Endothelial cell of umbilical vein (primary cell): ENCODE data around the gene TRIM27. TPM values are rescaled to one million over a fixed set of nuclear protein-coding genes. Genes with fewer than 3 reads are reported as not detected.

Experiments
- BruUV-seq: library from RNA; stranded (reverse); fragments of 400-500 nt; replicated peaks from 2 replicates; lab custom pipeline; 2021; lab: Mats Ljungman, UMichigan
- CTCF ChIA-PET: fragments of 300-600, 350-600 bp; sonication (Branson Sonifier 250); formaldehyde crosslinking; loops from one replicate; lab custom pipeline; 2021; ENCODE audit warnings: antibody characterized with exemption, inconsistent platforms; lab: Charles Lee
- POLR2A ChIA-PET: fragments of 300-600, 350-600 bp; sonication (Branson Sonifier 250); formaldehyde crosslinking; loops from one replicate; lab custom pipeline; 2021; ENCODE audit warnings: antibody characterized with exemption, inconsistent platforms; lab: Charles Lee
- DNase-seq: peaks from one replicate; pipeline ENCODE4 v3.0.0-alpha.2; 2011; ENCODE audit warnings: low read depth, low spot score
- FAIRE-seq: peaks from 2 replicates; lab custom pipeline; 2011; peaks lifted over from hg19 to GRCh38; lab: Jason Lieb, UNC
- H2AFZ ChIP-seq: 2 replicates; pipeline ENCODE4 v1.6.0; 2012; ENCODE audit warnings: low read depth, low read length, control low read depth, inconsistent platforms
- H3K27ac ChIP-seq: 2 replicates; pipeline ENCODE4 v1.5.1; 2011; ENCODE audit warnings: low read depth, mild to moderate bottlenecking, control low read depth, low read length, moderate library complexity; ENCODE audit not compliant: insufficient read depth
- H3K27me3 ChIP-seq, 2 experiments: 2 replicates each; pipeline versions ENCODE4 v1.6.0 to v1.6.1; 2011; ENCODE audit warnings: low read length in 2 of 2, mixed read lengths in 1 of 2; ENCODE audit not compliant: control insufficient read depth in 2 of 2, insufficient read depth in 2 of 2
- H3K36me3 ChIP-seq, 2 experiments: 2 replicates in 1 of 2; 3 replicates in 1 of 2; pipeline ENCODE4 v1.5.1; 2011; ENCODE audit warnings: low read length in 2 of 2, mild to moderate bottlenecking in 1 of 2, moderate library complexity in 1 of 2; ENCODE audit not compliant: control insufficient read depth in 2 of 2, insufficient read depth in 2 of 2; ENCODE audit errors: extremely low read depth in 1 of 2
- H3K4me1 ChIP-seq: 3 replicates; pipeline ENCODE4 v1.5.1; 2011; ENCODE audit warnings: mild to moderate bottlenecking, low read length; ENCODE audit not compliant: control insufficient read depth, insufficient read depth; ENCODE audit errors: extremely low read depth
- H3K4me2 ChIP-seq: 2 replicates; pipeline ENCODE4 v1.6.1; 2011; ENCODE audit warnings: low read length, control low read depth, mixed read lengths; ENCODE audit not compliant: insufficient read depth
- H3K4me3 ChIP-seq, 3 experiments: fragments of 200-600 bp in 1 of 3; sonication (generic), shearing (Covaris generic) in 1 of 3; replicated peaks in 1 of 3; 2 replicates each; pipeline ENCODE4 v1.5.1; 2011 to 2016; ENCODE audit warnings: control low read depth in 3 of 3, low read length in 3 of 3, mild to moderate bottlenecking in 2 of 3, inconsistent platforms in 1 of 3, low read depth in 1 of 3, moderate library complexity in 1 of 3; ENCODE audit not compliant: insufficient read depth in 1 of 3
- H3K79me2 ChIP-seq: 2 replicates; pipeline ENCODE4 v1.6.0; 2012; ENCODE audit warnings: low read length, inconsistent platforms; ENCODE audit not compliant: control insufficient read depth, insufficient read depth
- H3K9ac ChIP-seq: replicated peaks from 2 replicates; pipeline ENCODE3; 2011; ENCODE audit warnings: low read length, control low read depth; ENCODE audit not compliant: insufficient read depth; ENCODE audit errors: extremely low read depth
- H3K9me1 ChIP-seq: replicated peaks from 3 replicates; pipeline ENCODE4 v1.6.0; 2011; ENCODE audit warnings: mild to moderate bottlenecking, low read length; ENCODE audit not compliant: control insufficient read depth, insufficient read depth; ENCODE audit errors: extremely low read depth
- H3K9me3 ChIP-seq: replicated peaks from 2 replicates; pipeline ENCODE4 v1.5.1; 2012; ENCODE audit warnings: low read length, inconsistent platforms; ENCODE audit not compliant: control insufficient read depth, insufficient read depth
- H4K20me1 ChIP-seq: replicated peaks from 2 replicates; pipeline ENCODE3; 2011; ENCODE audit warnings: mild to moderate bottlenecking, low read length; ENCODE audit not compliant: control insufficient read depth, insufficient read depth; ENCODE audit errors: extremely low read depth
- EZH2 ChIP-seq: IDR thresholded peaks from 2 replicates; pipeline ENCODE4 v1.6.1; 2012; ENCODE audit warnings: borderline replicate concordance, low read depth, mild to moderate bottlenecking, moderate library complexity, low read length, inconsistent platforms; ENCODE audit not compliant: severe bottlenecking
- FOS ChIP-seq: IDR thresholded peaks from 2 replicates; pipeline ENCODE4 v1.6.1; 2011; ENCODE audit warnings: mild to moderate bottlenecking, low read length, moderate library complexity, borderline replicate concordance; ENCODE audit not compliant: insufficient read depth
- GATA2 ChIP-seq: IDR thresholded peaks from 2 replicates; pipeline ENCODE4 v1.7.0; 2011; ENCODE audit warnings: low read depth, mild to moderate bottlenecking, moderate library complexity, mixed read lengths, low read length; ENCODE audit not compliant: insufficient read length, insufficient read depth
- JUN ChIP-seq: IDR thresholded peaks from 2 replicates; pipeline ENCODE4 v1.6.1; 2011; ENCODE audit warnings: borderline replicate concordance, low read depth; ENCODE audit not compliant: insufficient read length, insufficient read depth
- MAX ChIP-seq: IDR thresholded peaks from 2 replicates; pipeline ENCODE4 v1.6.1; 2011; ENCODE audit not compliant: insufficient read depth, insufficient read length
- MYC ChIP-seq: IDR thresholded peaks from one replicate; pipeline ENCODE4 v1.6.1; 2011; ENCODE audit warnings: mild to moderate bottlenecking, low read depth, low read length
- POLR2A ChIP-seq: IDR thresholded peaks from 2 replicates; pipeline ENCODE4 v1.6.1; 2012; ENCODE audit warnings: low read depth, mild to moderate bottlenecking, control low read depth, low read length
- POLR2AphosphoS5 ChIP-seq: IDR thresholded peaks from 2 replicates; pipeline ENCODE4 v1.6.1; 2012; ENCODE audit warnings: low read depth, mild to moderate bottlenecking, control low read depth, low read length, moderate library complexity; ENCODE audit not compliant: insufficient read depth
- dilution Hi-C: fragments of 300-500 bp; cut with MboI; formaldehyde crosslinking; loops from one replicate; pipeline ENCODE4 v1.15.0; 2019; ENCODE audit warnings: low sequenced_read_pairs; ENCODE audit not compliant: extremely low pct_ligation_motif_present
- intact Hi-C: fragments of 100-400 bp; cut with micrococcal nuclease; formaldehyde crosslinking; loops from one replicate; pipeline ENCODE4 v1.10.0; 2022
- polyA plus RNA-seq, 4 experiments: library from polyadenylated mRNA; depleted of rRNA in 3 of 4; stranded (reverse) in 3 of 4; unstranded in 1 of 4; fragments of >200 nt; gene quantifications; 2 replicates each; pipeline versions ENCODE4 v1.2.1 to v1.2.3, GENCODE V29; 2011 to 2012; ENCODE audit warnings: missing spikeins in 1 of 4
- total RNA-seq: library from RNA; stranded (reverse); gene quantifications from 2 replicates; pipeline ENCODE4 v1.2.3, GENCODE V29; 2021
- TF ChIP-seq, protein P1 (sequence below), 2 donors: IDR thresholded peaks; 1 replicate in 1 of 2; 2 replicates in 1 of 2; pipeline ENCODE4 v1.5.1; 2011; ENCODE audit warnings: low read length in 2 of 2, mild to moderate bottlenecking in 2 of 2, moderate library complexity in 2 of 2, control low read depth in 1 of 2, inconsistent platforms in 1 of 2, low read depth in 1 of 2; ENCODE audit not compliant: insufficient read depth in 1 of 2; ENCODE audit errors: extremely low read depth in 1 of 2

Gene TRIM27
- total and polyA plus RNA-seq, 2 donors (not counting 3 experiments of a cell fraction or from before 2014, with no cell fraction given): 67.1 to 69.2 TPM

DNA sequence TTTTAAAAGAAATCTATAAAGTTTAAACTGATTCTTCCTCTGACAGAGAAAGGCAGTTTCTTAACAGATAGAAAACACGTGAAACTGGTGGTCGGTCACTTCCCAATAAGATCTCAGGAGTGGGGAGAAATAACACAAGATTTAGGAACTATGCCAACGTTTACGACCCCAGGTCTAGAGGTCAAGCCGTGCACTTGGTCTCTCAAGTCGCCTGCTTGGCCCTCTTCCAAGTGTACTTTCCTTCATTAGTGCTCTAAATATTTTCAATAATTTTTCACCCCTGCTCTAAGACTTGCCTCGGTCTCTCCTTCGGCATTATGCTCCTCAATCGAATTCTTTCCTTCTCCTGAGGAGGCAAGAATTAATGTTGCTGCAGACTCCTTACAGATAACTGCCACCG, 61.7 kb downstream of the TRIM27 start:
- Histone ChIP-seq H3K4me2 (no peak overlapping the region), H3K79me2 (no peaks in the 10 kb centered on the region), H3K27ac (no peak overlapping the region), H3K27me3 (peaks cover 5% of the 10 kb centered on the region in 2 experiments), H3K4me3 (no peak overlapping the region), H3K9me3 (no peaks in the 10 kb centered on the region), H3K9ac (no peak overlapping the region), H4K20me1 (no peaks in the 10 kb centered on the region), H3K36me3 (no peaks in the 10 kb centered on the region), H3K9me1 (no peaks in the 10 kb centered on the region), H2AFZ (no peak overlapping the region), H3K4me1 (peaks cover 15% of the 10 kb centered on the region)
- ChIA-PET CTCF (interaction anchor here (0.7 to 2.0 kb wide), 3 partner anchors 20 to 154 kb away, joined by 3 to 39 read pairs (median 7); no protein-coding TSS in a partner anchor), POLR2A (no interaction called here)
- dilution Hi-C loops: no loop called here
- no peak for DNase-seq
- no TSS peak for BruUV-seq
- intact Hi-C loops: loop anchor here (2.0 kb wide), 2 partner anchors 35 to 45 kb away; no protein-coding TSS in a partner anchor
- TF ChIP-seq EZH2 (no peak), FOS (no peak), MYC (no peak), MAX (no peak), JUN (no peak), POLR2A (no peak), POLR2AphosphoS5 (no peak), GATA2 (no peak)
- TF ChIP-seq, protein P1, sequence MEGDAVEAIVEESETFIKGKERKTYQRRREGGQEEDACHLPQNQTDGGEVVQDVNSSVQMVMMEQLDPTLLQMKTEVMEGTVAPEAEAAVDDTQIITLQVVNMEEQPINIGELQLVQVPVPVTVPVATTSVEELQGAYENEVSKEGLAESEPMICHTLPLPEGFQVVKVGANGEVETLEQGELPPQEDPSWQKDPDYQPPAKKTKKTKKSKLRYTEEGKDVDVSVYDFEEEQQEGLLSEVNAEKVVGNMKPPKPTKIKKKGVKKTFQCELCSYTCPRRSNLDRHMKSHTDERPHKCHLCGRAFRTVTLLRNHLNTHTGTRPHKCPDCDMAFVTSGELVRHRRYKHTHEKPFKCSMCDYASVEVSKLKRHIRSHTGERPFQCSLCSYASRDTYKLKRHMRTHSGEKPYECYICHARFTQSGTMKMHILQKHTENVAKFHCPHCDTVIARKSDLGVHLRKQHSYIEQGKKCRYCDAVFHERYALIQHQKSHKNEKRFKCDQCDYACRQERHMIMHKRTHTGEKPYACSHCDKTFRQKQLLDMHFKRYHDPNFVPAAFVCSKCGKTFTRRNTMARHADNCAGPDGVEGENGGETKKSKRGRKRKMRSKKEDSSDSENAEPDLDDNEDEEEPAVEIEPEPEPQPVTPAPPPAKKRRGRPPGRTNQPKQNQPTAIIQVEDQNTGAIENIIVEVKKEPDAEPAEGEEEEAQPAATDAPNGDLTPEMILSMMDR (IDR thresholded peaks at IDR 0.05; ENCODE audit: extremely low read depth in 1 of 2, insufficient read depth in 1 of 2, low read depth in 1 of 2, low read length in 2 of 2): no peak
- FAIRE-seq: no peak
